OCI-LY1 (cell line): ENCODE results near the gene ZNF143.

Experiments used
- EZH2 ChIP-seq: fragments of 200-600 bp; sonication (generic), shearing (Covaris generic); IDR thresholded peaks from 2 replicates; pipeline ENCODE4 v1.8.0; 2017; ENCODE audit warnings: borderline replicate concordance, mixed run types, mild to moderate bottlenecking, antibody characterized with exemption, low read length, moderate library complexity, mixed read lengths
- TF ChIP-seq, protein P1 (sequence below): fragments of 200-600 bp; sonication (generic), shearing (Covaris generic); IDR thresholded peaks from 2 replicates; pipeline ENCODE4 v1.5.1; 2017; ENCODE audit warnings: mild to moderate bottlenecking, antibody characterized with exemption, low read length, moderate library complexity, mixed read lengths

DNA sequence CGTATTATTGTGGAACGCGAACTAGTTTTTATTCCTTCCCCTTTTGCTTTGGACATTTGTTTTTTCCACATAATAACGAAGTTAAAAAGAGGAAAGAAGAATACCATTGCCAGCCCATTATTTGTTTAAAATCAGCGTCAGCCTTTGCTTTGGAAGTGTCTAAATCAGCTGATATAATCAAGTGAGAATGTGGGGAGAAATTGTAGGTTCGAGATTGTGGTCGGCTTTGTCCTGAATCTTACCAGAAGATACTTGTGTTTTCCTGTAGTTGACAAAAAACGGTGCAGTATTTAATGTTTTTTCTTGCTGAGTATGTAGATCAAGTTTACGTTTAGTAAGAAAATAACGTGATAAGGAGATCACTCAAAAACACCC is 935 bp downstream of the ZNF143 start:
- TF ChIP-seq EZH2 = no peak
- TF ChIP-seq, protein P1, sequence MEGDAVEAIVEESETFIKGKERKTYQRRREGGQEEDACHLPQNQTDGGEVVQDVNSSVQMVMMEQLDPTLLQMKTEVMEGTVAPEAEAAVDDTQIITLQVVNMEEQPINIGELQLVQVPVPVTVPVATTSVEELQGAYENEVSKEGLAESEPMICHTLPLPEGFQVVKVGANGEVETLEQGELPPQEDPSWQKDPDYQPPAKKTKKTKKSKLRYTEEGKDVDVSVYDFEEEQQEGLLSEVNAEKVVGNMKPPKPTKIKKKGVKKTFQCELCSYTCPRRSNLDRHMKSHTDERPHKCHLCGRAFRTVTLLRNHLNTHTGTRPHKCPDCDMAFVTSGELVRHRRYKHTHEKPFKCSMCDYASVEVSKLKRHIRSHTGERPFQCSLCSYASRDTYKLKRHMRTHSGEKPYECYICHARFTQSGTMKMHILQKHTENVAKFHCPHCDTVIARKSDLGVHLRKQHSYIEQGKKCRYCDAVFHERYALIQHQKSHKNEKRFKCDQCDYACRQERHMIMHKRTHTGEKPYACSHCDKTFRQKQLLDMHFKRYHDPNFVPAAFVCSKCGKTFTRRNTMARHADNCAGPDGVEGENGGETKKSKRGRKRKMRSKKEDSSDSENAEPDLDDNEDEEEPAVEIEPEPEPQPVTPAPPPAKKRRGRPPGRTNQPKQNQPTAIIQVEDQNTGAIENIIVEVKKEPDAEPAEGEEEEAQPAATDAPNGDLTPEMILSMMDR = no peak
